ENCODE results near the gene FOXL2NB. TPM values are rescaled to one million over a fixed set of nuclear protein-coding genes. Genes with fewer than 3 reads are reported as not detected.

The FOXL2NB gene
- total RNA-seq, 1 donor from 2014 or later: not detected

- Mint-ChIP-seq H3K36me3 (no peaks in the 10 kb centered on the region), H3K9me3 (no peaks in the 10 kb centered on the region), H3K4me3 (peak overlapping the region; percentile 47), H3K27ac (no peak overlapping the region), H3K27me3 (ENCODE audit: low read depth) (peaks cover 94% of the 10 kb centered on the region), H3K4me1 (peaks cover 12% of the 10 kb centered on the region)
- TF ChIP-seq, protein P1, sequence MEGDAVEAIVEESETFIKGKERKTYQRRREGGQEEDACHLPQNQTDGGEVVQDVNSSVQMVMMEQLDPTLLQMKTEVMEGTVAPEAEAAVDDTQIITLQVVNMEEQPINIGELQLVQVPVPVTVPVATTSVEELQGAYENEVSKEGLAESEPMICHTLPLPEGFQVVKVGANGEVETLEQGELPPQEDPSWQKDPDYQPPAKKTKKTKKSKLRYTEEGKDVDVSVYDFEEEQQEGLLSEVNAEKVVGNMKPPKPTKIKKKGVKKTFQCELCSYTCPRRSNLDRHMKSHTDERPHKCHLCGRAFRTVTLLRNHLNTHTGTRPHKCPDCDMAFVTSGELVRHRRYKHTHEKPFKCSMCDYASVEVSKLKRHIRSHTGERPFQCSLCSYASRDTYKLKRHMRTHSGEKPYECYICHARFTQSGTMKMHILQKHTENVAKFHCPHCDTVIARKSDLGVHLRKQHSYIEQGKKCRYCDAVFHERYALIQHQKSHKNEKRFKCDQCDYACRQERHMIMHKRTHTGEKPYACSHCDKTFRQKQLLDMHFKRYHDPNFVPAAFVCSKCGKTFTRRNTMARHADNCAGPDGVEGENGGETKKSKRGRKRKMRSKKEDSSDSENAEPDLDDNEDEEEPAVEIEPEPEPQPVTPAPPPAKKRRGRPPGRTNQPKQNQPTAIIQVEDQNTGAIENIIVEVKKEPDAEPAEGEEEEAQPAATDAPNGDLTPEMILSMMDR (IDR thresholded peaks at IDR 0.05; ENCODE audit: unreplicated experiment): no peak
- peak in 1 of 2 experiments; percentile 67 for DNase-seq (ENCODE audit: low spot score in 2 of 2, unreplicated experiment in 2 of 2)
Observed at GRCh38 chr3:138950006-138950644, 3.1 kb downstream of the FOXL2NB start.

GRCh38 chr3:138950701-138951100, 3.7 kb downstream of the FOXL2NB start:
- DNase-seq (ENCODE audit: low spot score in 2 of 2, unreplicated experiment in 2 of 2): no peak
- Mint-ChIP-seq H3K4me1 (peaks cover 11% of the 10 kb centered on the region), H3K4me3 (peak overlapping the region; percentile 47), H3K9me3 (no peaks in the 10 kb centered on the region), H3K27ac (no peak overlapping the region), H3K36me3 (no peaks in the 10 kb centered on the region), H3K27me3 (ENCODE audit: low read depth) (peaks cover 95% of the 10 kb centered on the region)
- TF ChIP-seq, protein P1 (IDR thresholded peaks at IDR 0.05; ENCODE audit: unreplicated experiment): no peak

GRCh38 chr3:138960417-138960852, 13.4 kb downstream of the FOXL2NB start:
- Mint-ChIP-seq H3K36me3 (no peaks in the 10 kb centered on the region), H3K9me3 (peaks cover 11% of the 10 kb centered on the region), H3K4me3 (no peak overlapping the region), H3K27me3 (ENCODE audit: low read depth) (peaks cover 73% of the 10 kb centered on the region), H3K4me1 (no peaks in the 10 kb centered on the region), H3K27ac (no peak overlapping the region)
- no peak for DNase-seq (ENCODE audit: low spot score in 2 of 2, unreplicated experiment in 2 of 2)
- TF ChIP-seq, protein P1 (IDR thresholded peaks at IDR 0.05; ENCODE audit: unreplicated experiment): no peak

GRCh38 chr3:138962854-138963560, 16.0 kb downstream of the FOXL2NB start:
- DNase-seq (ENCODE audit: low spot score in 2 of 2, unreplicated experiment in 2 of 2): no peak
- Mint-ChIP-seq H3K27ac (no peak overlapping the region), H3K4me3 (no peak overlapping the region), H3K4me1 (no peaks in the 10 kb centered on the region), H3K9me3 (peaks cover 11% of the 10 kb centered on the region), H3K36me3 (peaks cover 1% of the 10 kb centered on the region), H3K27me3 (ENCODE audit: low read depth) (peaks cover 64% of the 10 kb centered on the region)
- TF ChIP-seq, protein P1 (IDR thresholded peaks at IDR 0.05; ENCODE audit: unreplicated experiment): no peak

- TF ChIP-seq, protein P1 (IDR thresholded peaks at IDR 0.05; ENCODE audit: unreplicated experiment): no peak
- DNase-seq (ENCODE audit: low spot score in 2 of 2, unreplicated experiment in 2 of 2): no peak
- H3K27me3 Mint-ChIP-seq (ENCODE audit: low read depth): peaks cover 59% of the 10 kb centered on the region
- H3K4me3 Mint-ChIP-seq: no peak overlapping the region
- no peak overlapping the region for H3K27ac Mint-ChIP-seq
- H3K36me3 Mint-ChIP-seq: peaks cover 1% of the 10 kb centered on the region
- no peaks in the 10 kb centered on the region for H3K4me1 Mint-ChIP-seq
- peaks cover 11% of the 10 kb centered on the region for H3K9me3 Mint-ChIP-seq
Observed at GRCh38 chr3:138964264-138964663, 17.2 kb downstream of the FOXL2NB start.
